ENCODE results near the gene C19orf67. TPM values are rescaled to one million over a fixed set of nuclear protein-coding genes. Genes with fewer than 3 reads are reported as not detected.

C19orf67 gene
- total and polyA plus RNA-seq, 2 donors (not counting 1 experiment from before 2014, with no cell fraction given) = 1.2 TPM; not detected in 1

DNA sequence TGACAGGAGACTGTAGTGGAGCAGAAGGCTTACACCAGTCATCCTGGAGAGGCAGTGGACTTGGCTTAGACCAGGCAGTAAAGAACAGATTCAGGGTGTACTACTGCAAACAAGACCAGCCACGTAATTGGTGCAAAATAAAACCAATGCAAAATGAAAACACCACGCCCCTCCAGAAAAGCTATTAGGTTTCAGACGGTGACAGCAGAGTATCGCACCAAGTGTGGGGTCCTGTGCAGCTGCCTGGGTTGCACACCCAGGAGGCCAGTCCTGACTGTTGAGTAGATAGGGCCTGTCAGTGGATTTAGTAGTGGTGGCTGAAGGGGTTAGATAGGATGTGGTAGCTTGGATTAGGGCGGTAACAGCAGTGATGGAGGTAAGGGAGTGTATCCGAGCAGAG, 37.3 kb upstream of the C19orf67 start:
- TF ChIP-seq, protein P1, sequence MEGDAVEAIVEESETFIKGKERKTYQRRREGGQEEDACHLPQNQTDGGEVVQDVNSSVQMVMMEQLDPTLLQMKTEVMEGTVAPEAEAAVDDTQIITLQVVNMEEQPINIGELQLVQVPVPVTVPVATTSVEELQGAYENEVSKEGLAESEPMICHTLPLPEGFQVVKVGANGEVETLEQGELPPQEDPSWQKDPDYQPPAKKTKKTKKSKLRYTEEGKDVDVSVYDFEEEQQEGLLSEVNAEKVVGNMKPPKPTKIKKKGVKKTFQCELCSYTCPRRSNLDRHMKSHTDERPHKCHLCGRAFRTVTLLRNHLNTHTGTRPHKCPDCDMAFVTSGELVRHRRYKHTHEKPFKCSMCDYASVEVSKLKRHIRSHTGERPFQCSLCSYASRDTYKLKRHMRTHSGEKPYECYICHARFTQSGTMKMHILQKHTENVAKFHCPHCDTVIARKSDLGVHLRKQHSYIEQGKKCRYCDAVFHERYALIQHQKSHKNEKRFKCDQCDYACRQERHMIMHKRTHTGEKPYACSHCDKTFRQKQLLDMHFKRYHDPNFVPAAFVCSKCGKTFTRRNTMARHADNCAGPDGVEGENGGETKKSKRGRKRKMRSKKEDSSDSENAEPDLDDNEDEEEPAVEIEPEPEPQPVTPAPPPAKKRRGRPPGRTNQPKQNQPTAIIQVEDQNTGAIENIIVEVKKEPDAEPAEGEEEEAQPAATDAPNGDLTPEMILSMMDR (IDR thresholded peaks at IDR 0.05) = no peak
- no peak for TF ChIP-seq EZH2 (IDR thresholded peaks at IDR 0.05; ENCODE audit: borderline replicate concordance, insufficient read depth, low read depth, low read length, poor library complexity, severe bottlenecking)
- Histone ChIP-seq H3K36me3 (replicated peaks in 1 of 2; ENCODE audit: control extremely low read depth in 1 of 2, control insufficient read depth in 1 of 2, extremely low read depth in 1 of 2, insufficient read depth in 2 of 2, low read length in 1 of 2) (no peaks in the 10 kb centered on the region), H3K4me1 (ENCODE audit: control insufficient read depth in 2 of 2, insufficient read depth in 2 of 2, low read length in 2 of 2) (peaks cover 8 to 11% of the 10 kb centered on the region in 2 donors), H3K79me2 (ENCODE audit: control insufficient read depth, insufficient read depth, low read length) (no peaks in the 10 kb centered on the region), H3K9me3 (ENCODE audit: control extremely low read depth in 1 of 3, control insufficient read depth in 2 of 3, insufficient read depth in 1 of 3, low read length in 2 of 3) (no peaks in the 10 kb centered on the region), H2AFZ (ENCODE audit: insufficient read depth, low read depth, low read length, poor library complexity, severe bottlenecking) (no peak overlapping the region), H3K4me2 (replicated peaks; ENCODE audit: low read depth, low read length, poor library complexity, severe bottlenecking) (no peak overlapping the region), H3K4me3 (ENCODE audit: control extremely low read depth in 1 of 5, extremely low read depth in 1 of 5, insufficient read depth in 1 of 5, low read depth in 2 of 5, low read length in 4 of 5) (no peak overlapping the region), H3K27me3 (replicated peaks in 1 of 4; ENCODE audit: control extremely low read depth in 1 of 4, control insufficient read depth in 3 of 4, insufficient read depth in 4 of 4, low read length in 3 of 4) (no peaks in the 10 kb centered on the region), H3K9ac (ENCODE audit: low read length) (no peak overlapping the region), H4K20me1 (ENCODE audit: control insufficient read depth, insufficient read depth, low read length, poor library complexity, severe bottlenecking) (no peaks in the 10 kb centered on the region), H3K27ac (ENCODE audit: low read length in 2 of 2) (no peak overlapping the region)
- no peak for DNase-seq
- intact Hi-C loops (cut with micrococcal nuclease) = no loop called here
- 94% methylated on average over 4 of the region's 6 CpGs for WGBS (ENCODE audit: insufficient coverage)
- H3K27me3 Mint-ChIP-seq = no peaks in the 10 kb centered on the region
- ATAC-seq (ENCODE audit: low read depth) = no peak
- ChIA-PET POLR2A (interaction anchor here (0.7 kb wide), 1 partner anchor 50 kb away, joined by 8 read pairs; no protein-coding TSS in a partner anchor), CTCF (interaction anchor here (0.7 to 1.5 kb wide), 2 partner anchors 14 to 28 kb away, joined by 6 to 9 read pairs; partner anchors contain the start of gene ASF1B)
- peaks cover 8% of the 10 kb centered on the region for H3K4me1 Mint-ChIP-seq
- no peaks in the 10 kb centered on the region for H3K9me3 Mint-ChIP-seq (ENCODE audit: insufficient read depth)
- no peak overlapping the region for H3K4me3 Mint-ChIP-seq
- no peak overlapping the region for H3K27ac Mint-ChIP-seq

- ATAC-seq (ENCODE audit: low read depth) (no peak), DNase-seq (no peak)
- no peak for TF ChIP-seq EZH2 (IDR thresholded peaks at IDR 0.05; ENCODE audit: borderline replicate concordance, insufficient read depth, low read depth, low read length, poor library complexity, severe bottlenecking)
- TF ChIP-seq, protein P1 (IDR thresholded peaks at IDR 0.05) = no peak
- Histone ChIP-seq H3K27ac (ENCODE audit: low read length in 2 of 2) (no peak overlapping the region), H3K9ac (ENCODE audit: low read length) (no peak overlapping the region), H3K27me3 (replicated peaks in 1 of 4; ENCODE audit: control extremely low read depth in 1 of 4, control insufficient read depth in 3 of 4, insufficient read depth in 4 of 4, low read length in 3 of 4) (no peaks in the 10 kb centered on the region), H4K20me1 (ENCODE audit: control insufficient read depth, insufficient read depth, low read length, poor library complexity, severe bottlenecking) (peaks cover 18% of the 10 kb centered on the region), H2AFZ (ENCODE audit: insufficient read depth, low read depth, low read length, poor library complexity, severe bottlenecking) (no peak overlapping the region), H3K4me2 (replicated peaks; ENCODE audit: low read depth, low read length, poor library complexity, severe bottlenecking) (no peak overlapping the region), H3K4me1 (ENCODE audit: control insufficient read depth in 2 of 2, insufficient read depth in 2 of 2, low read length in 2 of 2) (peaks cover 24 to 27% of the 10 kb centered on the region in 2 donors), H3K79me2 (ENCODE audit: control insufficient read depth, insufficient read depth, low read length) (peaks cover 19% of the 10 kb centered on the region), H3K36me3 (replicated peaks in 1 of 2; ENCODE audit: control extremely low read depth in 1 of 2, control insufficient read depth in 1 of 2, extremely low read depth in 1 of 2, insufficient read depth in 2 of 2, low read length in 1 of 2) (no peaks in the 10 kb centered on the region), H3K4me3 (ENCODE audit: control extremely low read depth in 1 of 5, extremely low read depth in 1 of 5, insufficient read depth in 1 of 5, low read depth in 2 of 5, low read length in 4 of 5) (no peak overlapping the region), H3K9me3 (ENCODE audit: control extremely low read depth in 1 of 3, control insufficient read depth in 2 of 3, insufficient read depth in 1 of 3, low read length in 2 of 3) (no peaks in the 10 kb centered on the region)
- ChIA-PET CTCF (interaction anchor here (1.4 kb wide), 1 partner anchor 49 kb away, joined by 4 read pairs; no protein-coding TSS in a partner anchor), POLR2A (no interaction called here)
- H3K27me3 Mint-ChIP-seq = no peaks in the 10 kb centered on the region
- no peaks in the 10 kb centered on the region for H3K9me3 Mint-ChIP-seq (ENCODE audit: insufficient read depth)
- H3K27ac Mint-ChIP-seq = no peak overlapping the region
- peaks cover 27% of the 10 kb centered on the region for H3K4me1 Mint-ChIP-seq
- no peak overlapping the region for H3K4me3 Mint-ChIP-seq
- 100% methylated on average over 6 of the region's 7 CpGs for WGBS (ENCODE audit: insufficient coverage)
- intact Hi-C loops (cut with micrococcal nuclease) = no loop called here
Measured at GRCh38 chr19:14120497-14120780, 34.9 kb upstream of the C19orf67 start.

Measured in B cell (primary cell).